HG03097 (cell line): ENCODE data around the gene CDH4.

Experiments
- ATAC-seq: cut with Tn5 transposase; IDR thresholded peaks from one replicate; pipeline ENCODE4 v1.9.1; 2021; ENCODE audit not compliant: unreplicated experiment, low FRiP score

The CDH4 gene

GRCh38 chr20:61668771-61669503, 416.9 kb downstream of the CDH4 start:
- ATAC-seq, result no peak

- ATAC-seq, result no peak
Measured at GRCh38 chr20:61670274-61670673, 418.2 kb downstream of the CDH4 start.

- ATAC-seq, result no peak
Measured at GRCh38 chr20:61671559-61671958, 419.5 kb downstream of the CDH4 start.

DNA sequence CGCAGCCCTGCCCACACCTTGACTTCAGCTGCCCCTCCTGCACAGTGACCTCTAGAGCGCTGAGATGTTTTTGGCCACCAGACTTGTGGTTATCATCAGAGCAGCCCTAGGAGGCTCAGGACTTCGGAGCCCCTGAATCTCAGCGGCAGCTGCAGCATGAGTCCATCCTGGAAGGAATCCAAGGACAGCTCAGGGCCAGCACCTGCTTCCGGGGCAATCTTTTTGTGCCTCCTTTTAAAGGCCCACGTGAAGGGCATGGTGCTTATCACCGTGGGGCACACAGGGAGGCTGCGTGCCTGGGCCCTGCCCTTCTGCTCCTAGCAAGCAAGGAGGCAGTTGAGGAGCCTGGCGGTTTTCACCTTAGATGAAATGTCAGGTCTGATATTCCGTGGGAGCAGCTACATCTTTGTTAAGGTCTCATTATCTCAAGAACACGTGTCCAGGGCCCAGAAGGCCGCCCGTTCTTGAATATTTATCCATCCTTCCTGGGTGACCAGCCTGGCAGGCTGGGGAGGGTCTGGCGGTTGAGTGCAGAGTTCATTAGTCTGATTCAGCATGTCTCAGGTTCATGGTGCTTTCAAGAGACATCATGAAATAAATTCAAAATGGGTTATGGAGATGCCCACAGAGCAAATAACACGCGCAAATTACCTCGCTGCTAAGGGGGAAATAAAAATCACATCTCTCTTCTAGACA, 421.2 kb downstream of the CDH4 start:
- no peak for ATAC-seq

GRCh38 chr20:61674121-61674520, 422.1 kb downstream of the CDH4 start:
- ATAC-seq, result no peak

- no peak for ATAC-seq
Measured at GRCh38 chr20:61674688-61675087, 422.6 kb downstream of the CDH4 start.

- ATAC-seq, result no peak
Measured at GRCh38 chr20:61677928-61678327, 425.9 kb downstream of the CDH4 start.

- ATAC-seq, result no peak
Measured at GRCh38 chr20:61678437-61678836, 426.4 kb downstream of the CDH4 start.

DNA sequence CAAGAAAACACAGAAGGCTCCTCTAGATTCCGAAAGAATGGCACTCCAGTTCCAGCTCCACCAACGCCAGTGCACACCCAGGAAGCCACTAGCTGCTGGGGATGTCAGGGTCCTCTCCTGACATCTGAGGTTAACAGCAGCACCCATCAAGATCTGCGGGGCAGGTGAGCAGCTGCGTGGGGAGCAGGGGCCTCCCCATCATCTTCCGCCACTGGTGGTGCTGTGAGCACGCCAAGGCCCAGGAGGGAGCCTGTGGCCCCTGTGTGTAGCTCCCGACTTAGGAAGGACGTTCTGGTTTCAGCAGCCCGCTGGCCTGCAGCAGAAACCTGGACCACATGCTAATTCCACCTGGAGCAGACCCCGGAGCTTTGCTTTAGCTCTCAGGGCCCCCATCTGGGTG, 427.4 kb downstream of the CDH4 start:
- ATAC-seq, result no peak

GRCh38 chr20:61680096-61680495, 428.0 kb downstream of the CDH4 start:
- ATAC-seq, result no peak

DNA sequence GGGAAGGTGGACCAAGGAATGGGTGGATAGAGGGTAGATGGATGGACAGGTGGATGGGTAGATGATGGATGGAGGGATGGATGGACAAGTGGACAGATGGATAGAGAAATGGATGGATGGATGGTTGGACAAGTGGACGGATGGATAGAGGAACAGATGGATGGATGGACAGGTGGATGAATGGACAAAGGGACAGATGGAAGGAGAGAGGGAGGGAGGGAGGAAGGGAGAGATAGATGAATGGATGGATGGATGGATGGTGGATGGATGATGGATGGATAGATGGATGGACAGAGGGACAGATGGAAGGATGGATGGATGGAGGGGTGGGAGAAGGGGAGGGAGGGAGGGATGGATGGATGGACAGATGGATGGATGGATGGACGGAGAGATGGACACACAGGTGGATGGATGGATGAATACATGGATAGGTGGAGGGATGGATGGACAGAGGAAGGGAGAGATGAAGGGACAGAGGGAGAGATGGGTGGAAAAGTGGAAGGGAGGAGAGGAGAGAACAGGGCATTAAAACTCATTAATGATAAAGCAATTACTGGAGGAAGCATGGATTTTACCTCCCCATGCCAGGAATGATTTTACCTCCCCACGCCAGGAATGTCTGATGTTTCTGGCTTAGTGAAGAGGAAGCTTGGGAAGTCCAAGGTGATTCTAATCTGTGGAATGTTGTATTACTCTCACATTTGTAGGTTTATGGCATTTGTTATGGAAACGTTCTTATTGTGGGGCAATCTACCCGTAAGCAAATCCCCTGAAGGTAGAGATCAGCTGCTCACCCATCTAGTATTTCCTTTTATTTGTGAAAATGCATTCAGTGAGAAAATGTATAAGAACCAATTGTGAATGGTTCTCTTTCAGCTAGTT, 430.3 kb downstream of the CDH4 start:
- ATAC-seq, result no peak

DNA sequence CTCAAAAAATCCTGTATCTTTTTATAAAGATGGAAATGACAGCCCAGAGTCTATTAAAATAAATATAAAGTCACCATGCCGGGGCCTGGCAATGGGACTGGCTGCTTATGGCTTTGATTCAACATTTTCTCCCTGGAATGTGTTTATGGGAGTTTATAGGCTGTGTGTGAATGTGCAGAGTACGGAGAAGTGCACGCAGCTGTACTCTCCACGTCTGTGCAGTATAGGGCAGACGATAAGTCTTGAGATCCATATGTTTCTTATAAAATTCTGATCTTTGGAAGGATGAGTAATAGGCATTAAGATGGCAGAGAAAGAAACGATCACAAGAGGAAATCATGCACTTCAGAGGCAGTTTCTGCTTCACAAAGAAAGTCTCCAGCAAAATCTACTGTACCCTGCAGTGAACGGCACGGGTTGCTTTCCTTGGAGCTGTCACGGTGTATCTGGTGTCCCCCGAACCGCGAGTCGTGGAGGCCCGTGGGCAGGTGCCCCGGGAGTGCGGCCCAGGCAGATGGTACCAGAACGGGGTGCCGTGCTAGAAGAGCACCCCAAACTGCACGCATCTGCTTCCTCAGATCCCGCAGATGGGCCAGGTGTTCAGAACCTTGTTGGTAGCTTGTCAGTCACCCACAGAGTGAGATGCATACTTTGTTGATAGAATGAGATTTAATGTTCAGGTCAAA, 431.1 kb downstream of the CDH4 start:
- ATAC-seq, result no peak

DNA sequence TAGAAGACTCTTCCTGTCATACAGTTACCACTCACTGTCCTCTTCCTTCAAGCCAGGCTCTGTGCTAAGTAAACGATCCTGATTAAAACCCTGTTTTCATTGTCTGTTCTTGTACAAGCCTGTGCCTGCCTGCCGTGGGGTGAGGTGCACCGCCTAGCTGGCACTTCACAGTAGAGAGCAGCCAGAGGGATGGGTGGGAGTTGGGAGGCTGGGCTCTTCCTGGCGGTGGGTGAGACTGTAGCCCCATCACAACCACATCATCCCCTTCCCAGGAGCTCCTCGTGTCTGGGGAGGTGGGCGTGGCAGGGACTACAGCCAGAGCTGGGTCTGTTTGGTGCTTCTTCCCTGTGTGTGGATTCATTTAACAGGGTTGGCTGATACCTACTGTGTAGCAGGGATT, 431.7 kb downstream of the CDH4 start:
- ATAC-seq, result no peak

DNA sequence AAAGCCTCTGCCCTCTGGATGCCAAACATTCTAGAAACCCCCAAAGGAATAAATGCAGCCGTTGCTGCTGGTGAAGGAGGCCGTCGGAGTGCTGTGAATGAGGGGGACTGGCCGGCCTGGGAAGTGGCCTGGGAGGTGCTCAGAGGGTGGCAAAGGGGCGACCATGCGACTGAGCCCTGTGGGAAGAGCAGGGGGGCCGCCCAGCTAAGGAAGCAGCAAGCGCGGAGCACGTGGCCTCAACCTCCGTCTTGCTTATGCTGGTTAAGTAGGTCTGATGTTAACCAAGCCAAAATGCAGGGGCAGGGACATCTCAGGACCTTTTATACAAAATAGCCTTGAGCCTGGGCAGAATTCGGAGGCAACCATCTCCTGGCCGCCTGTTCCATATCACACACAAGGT, 432.1 kb downstream of the CDH4 start:
- no peak for ATAC-seq

DNA sequence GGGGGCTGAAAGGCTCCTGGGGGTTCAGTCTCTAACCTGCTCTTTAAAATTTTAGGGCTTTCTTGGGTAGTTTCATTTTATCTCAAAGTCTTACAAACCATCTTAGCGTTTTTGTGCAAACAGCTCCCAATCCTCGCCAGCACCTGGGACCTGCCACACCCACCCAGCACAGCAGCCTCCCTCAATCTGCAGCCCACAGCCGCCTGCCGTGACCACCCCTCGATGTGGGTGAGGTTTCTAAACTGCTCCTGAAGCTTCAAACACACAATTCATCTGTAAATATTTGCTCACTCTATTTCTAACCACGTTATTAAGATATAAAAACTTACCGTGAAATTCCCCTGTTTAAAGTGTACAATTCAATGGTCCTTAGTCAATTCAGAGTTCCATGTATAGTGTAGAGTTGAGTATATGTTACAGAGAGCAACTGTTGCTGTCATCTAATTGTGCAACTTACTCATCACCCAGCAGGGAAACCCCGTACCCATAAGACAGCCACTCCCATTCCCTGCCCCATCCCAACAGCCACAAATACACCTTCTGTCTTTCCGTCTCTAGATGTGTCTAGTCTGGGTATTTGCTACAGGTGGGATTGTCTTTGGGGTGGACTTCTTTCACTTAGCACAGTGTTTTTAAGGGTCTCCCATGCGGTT, 432.6 kb downstream of the CDH4 start:
- ATAC-seq, result no peak

- ATAC-seq, result no peak
Measured at GRCh38 chr20:61685462-61685861, 433.4 kb downstream of the CDH4 start.

DNA sequence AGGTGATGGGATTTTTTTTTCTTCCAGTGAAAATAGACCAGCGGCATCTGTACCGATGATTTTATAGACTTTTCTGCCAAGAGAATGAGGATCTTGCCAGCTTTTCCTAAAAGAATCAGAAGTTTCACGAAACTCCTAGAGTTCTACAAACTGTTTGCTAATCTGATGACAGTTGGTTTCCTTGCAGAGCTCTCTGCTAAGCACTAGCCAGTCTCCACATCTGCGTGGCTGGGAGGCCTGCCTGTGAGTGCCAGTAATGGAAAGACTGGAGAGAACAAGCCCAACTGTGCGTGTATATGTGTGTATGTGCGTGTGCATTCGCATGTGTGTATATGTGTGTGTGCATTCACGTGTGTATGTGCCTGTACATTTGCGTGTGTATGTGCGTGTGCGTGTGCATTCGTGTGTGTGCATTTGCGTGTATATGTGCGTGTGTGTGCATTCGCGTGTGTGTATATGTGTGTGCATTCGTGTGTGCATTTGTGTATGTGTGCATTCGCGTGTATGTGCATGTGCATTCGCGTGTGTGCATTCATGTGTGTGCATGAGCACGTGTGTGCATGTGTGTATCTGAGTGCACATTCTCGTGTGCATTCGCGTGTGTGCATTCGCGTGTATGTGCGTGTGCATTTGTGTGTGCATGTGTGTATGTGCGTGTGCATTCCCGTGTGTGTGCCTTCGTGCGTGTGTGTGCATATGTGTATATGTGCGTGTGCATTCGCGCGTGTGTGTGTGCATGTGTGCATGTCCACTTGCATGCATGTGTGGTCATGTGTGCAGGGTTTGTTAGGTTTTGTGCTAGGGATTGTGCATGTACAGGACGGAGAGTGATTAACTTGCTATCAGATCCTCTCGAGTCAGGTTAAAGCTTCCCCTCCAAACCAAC, 434.2 kb downstream of the CDH4 start:
- no peak for ATAC-seq

GRCh38 chr20:61688411-61688810, 436.4 kb downstream of the CDH4 start:
- ATAC-seq, result no peak

GRCh38 chr20:61690150-61690549, 438.1 kb downstream of the CDH4 start:
- ATAC-seq, result no peak
